Loucy (cell line): ENCODE measurements around the gene LEPROT.
"Not testable (repeated sequence)": the region's sequence is repeated elsewhere in the genome, so short reads cannot be mapped to it uniquely, and the experiment has no call there.

Experiments
- CTCF ChIP-seq: fragments of 200-600 bp; sonication (generic); conservative IDR thresholded peaks from 2 replicates; pipeline ENCODE4 v1.5.1; 2014; ENCODE audit warnings: mild to moderate bottlenecking, antibody characterized with exemption, low read length
- EZH2phosphoT487 ChIP-seq: fragments of 200-600 bp; IDR thresholded peaks from 2 replicates; pipeline ENCODE4 v1.6.1; 2018; ENCODE audit warnings: antibody characterized with exemption, mild to moderate bottlenecking, moderate library complexity, borderline replicate concordance

- not testable (repeated sequence) for TF ChIP-seq CTCF, EZH2phosphoT487
These were observed 35.2 kb downstream of the LEPROT start for GRCh38 chr1:65455678-65456077.
